HG03558 (cell line): Measurements from ENCODE around the gene HEXIM1.

Experiments
- ATAC-seq: cut with Tn5 transposase; IDR thresholded peaks from one replicate; pipeline ENCODE4 v1.9.1; 2021; ENCODE audit warnings: moderate number of reproducible peaks; ENCODE audit not compliant: unreplicated experiment; ENCODE audit errors: extremely low read depth

The HEXIM1 gene

GRCh38 chr17:45168991-45169752, 20.9 kb downstream of the HEXIM1 start:
- ATAC-seq = no peak

- ATAC-seq = no peak
Measured at GRCh38 chr17:45170280-45170930, 22.1 kb downstream of the HEXIM1 start.

GRCh38 chr17:45170931-45171337, 22.7 kb downstream of the HEXIM1 start:
- no peak for ATAC-seq

GRCh38 chr17:45171338-45172231, 23.3 kb downstream of the HEXIM1 start:
- no peak for ATAC-seq

GRCh38 chr17:45172232-45172540, 23.9 kb downstream of the HEXIM1 start:
- ATAC-seq = no peak

- no peak for ATAC-seq
Measured at GRCh38 chr17:45172541-45173286, 24.4 kb downstream of the HEXIM1 start.

- ATAC-seq = no peak
Measured at GRCh38 chr17:45175759-45176115, 27.5 kb downstream of the HEXIM1 start.

- no peak for ATAC-seq
Measured at GRCh38 chr17:45177563-45177962, 29.3 kb downstream of the HEXIM1 start.

- no peak for ATAC-seq
Measured at GRCh38 chr17:45184144-45184543, 35.9 kb downstream of the HEXIM1 start.

GRCh38 chr17:45186801-45187354, 38.6 kb downstream of the HEXIM1 start:
- ATAC-seq = no peak

GRCh38 chr17:45189009-45189408, 40.7 kb downstream of the HEXIM1 start:
- no peak for ATAC-seq

- no peak for ATAC-seq
Measured at GRCh38 chr17:45190503-45191255, 42.4 kb downstream of the HEXIM1 start.

GRCh38 chr17:45195424-45195823, 47.1 kb downstream of the HEXIM1 start:
- ATAC-seq = no peak

- no peak for ATAC-seq
Measured at GRCh38 chr17:45197108-45197507, 48.8 kb downstream of the HEXIM1 start.

GRCh38 chr17:45197555-45198334, 49.5 kb downstream of the HEXIM1 start:
- ATAC-seq = peak; percentile 43

- ATAC-seq = no peak
Measured at GRCh38 chr17:45200701-45201100, 52.4 kb downstream of the HEXIM1 start.

GRCh38 chr17:45201457-45201856, 53.2 kb downstream of the HEXIM1 start:
- no peak for ATAC-seq
